Testis (tissue), 2 donors: Measurements from ENCODE around the gene KCNC3.

Experiments used
- POLR2A ChIP-seq: fragments of 450-650 bp; IDR thresholded peaks from one replicate; pipeline ENCODE4 v1.6.1; 2017; ENCODE audit warnings: antibody characterized with exemption, mild to moderate bottlenecking, moderate library complexity
- TF ChIP-seq, protein P1 (sequence below), 3 experiments: fragments of 450-650 bp in 2 of 3; fragments of 200-600 bp in 1 of 3; sonication (generic) in 1 of 3; IDR thresholded peaks; one replicate each; pipeline ENCODE4 v1.5.1; 2016 to 2019; ENCODE audit warnings: antibody characterized with exemption in 3 of 3, mild to moderate bottlenecking in 2 of 3, moderate library complexity in 1 of 3

DNA sequence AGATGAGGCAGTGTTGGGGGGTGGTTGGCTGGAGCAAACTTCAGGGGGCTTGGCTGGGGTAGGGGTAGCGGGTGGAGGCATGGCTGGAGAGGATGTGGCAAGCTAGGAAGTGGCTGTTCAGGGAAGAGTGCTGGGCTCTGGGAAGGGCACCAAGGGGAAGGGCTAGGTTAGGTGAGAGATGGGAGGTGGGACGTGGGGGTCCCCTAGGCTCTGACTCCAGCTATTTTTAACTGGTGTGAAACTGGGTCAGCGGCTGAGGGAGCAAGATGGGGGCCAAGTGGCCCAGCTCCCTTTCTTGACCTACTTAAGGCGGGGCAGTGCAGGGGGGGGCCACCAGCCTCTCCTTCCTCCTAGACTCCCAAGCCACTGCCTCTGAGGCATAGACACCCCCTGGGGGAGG lies 7.3 kb downstream of the KCNC3 start:
- no peak for TF ChIP-seq POLR2A
- TF ChIP-seq, protein P1, sequence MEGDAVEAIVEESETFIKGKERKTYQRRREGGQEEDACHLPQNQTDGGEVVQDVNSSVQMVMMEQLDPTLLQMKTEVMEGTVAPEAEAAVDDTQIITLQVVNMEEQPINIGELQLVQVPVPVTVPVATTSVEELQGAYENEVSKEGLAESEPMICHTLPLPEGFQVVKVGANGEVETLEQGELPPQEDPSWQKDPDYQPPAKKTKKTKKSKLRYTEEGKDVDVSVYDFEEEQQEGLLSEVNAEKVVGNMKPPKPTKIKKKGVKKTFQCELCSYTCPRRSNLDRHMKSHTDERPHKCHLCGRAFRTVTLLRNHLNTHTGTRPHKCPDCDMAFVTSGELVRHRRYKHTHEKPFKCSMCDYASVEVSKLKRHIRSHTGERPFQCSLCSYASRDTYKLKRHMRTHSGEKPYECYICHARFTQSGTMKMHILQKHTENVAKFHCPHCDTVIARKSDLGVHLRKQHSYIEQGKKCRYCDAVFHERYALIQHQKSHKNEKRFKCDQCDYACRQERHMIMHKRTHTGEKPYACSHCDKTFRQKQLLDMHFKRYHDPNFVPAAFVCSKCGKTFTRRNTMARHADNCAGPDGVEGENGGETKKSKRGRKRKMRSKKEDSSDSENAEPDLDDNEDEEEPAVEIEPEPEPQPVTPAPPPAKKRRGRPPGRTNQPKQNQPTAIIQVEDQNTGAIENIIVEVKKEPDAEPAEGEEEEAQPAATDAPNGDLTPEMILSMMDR (IDR thresholded peaks at IDR 0.05), result no peak
